Measurements from ENCODE around the gene POLG.

GRCh38 chr15:89369341-89369947 lies 34.8 kb upstream of the POLG start:
- no peak for TF ChIP-seq CTCF (IDR thresholded peaks at IDR 0.05)
- no peak for TF ChIP-seq POLR2A (IDR thresholded peaks at IDR 0.05)

Data from uterus (tissue), 2 donors.